ENCODE measurements around the gene ATAD5.
A peak's percentile ranks its signal among the peaks of the same experiment; 100 is the strongest.

The ATAD5 gene

GRCh38 chr17:30886187-30886586, 54.4 kb downstream of the ATAD5 start:
- peaks cover 52% of the 10 kb centered on the region for H3K36me3 ChIP-seq
- H3K9me3 ChIP-seq (ENCODE audit: severe bottlenecking), result no peaks in the 10 kb centered on the region
- no peak overlapping the region for H3K4me3 ChIP-seq (ENCODE audit: low read depth, low read length)
- TF ChIP-seq CTCF (IDR thresholded peaks at IDR 0.05; ENCODE audit: low read depth, low read length), result no peak
- DNase-seq, result no peak
- H3K27me3 ChIP-seq (ENCODE audit: insufficient read depth, low read depth, severe bottlenecking), result no peaks in the 10 kb centered on the region
- H3K27ac ChIP-seq, result no peak overlapping the region

GRCh38 chr17:30894236-30894635, 62.5 kb downstream of the ATAD5 start:
- no peak for DNase-seq
- no peak for TF ChIP-seq CTCF (IDR thresholded peaks at IDR 0.05; ENCODE audit: low read depth, low read length)
- H3K27ac ChIP-seq, result no peak overlapping the region
- peaks cover 72% of the 10 kb centered on the region for H3K36me3 ChIP-seq
- H3K9me3 ChIP-seq (ENCODE audit: severe bottlenecking), result no peaks in the 10 kb centered on the region
- no peaks in the 10 kb centered on the region for H3K27me3 ChIP-seq (ENCODE audit: insufficient read depth, low read depth, severe bottlenecking)
- H3K4me3 ChIP-seq (ENCODE audit: low read depth, low read length), result no peak overlapping the region

DNA sequence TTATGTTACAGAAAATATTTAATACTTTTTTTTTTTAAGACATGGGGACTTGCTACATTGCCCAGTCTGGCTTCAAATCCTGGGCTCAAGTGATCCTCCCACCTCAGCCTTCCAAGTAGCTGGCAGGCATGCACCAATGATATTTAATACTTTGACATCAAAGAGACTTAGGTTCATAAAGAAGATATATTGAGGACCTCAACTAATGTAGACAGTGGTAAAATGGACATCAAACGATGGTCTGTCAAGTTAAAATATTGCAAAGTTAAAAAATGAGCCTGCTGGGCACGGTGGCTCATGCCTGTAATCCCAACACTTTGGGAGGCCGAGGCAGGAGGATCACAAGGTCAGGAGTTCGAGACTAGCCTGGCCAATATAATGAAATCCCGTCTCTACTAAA, 65.5 kb downstream of the ATAD5 start:
- H3K27me3 ChIP-seq (ENCODE audit: insufficient read depth, low read depth, severe bottlenecking), result no peaks in the 10 kb centered on the region
- H3K36me3 ChIP-seq, result peaks cover 75% of the 10 kb centered on the region
- no peaks in the 10 kb centered on the region for H3K9me3 ChIP-seq (ENCODE audit: severe bottlenecking)
- no peak for TF ChIP-seq CTCF (IDR thresholded peaks at IDR 0.05; ENCODE audit: low read depth, low read length)
- DNase-seq, result no peak
- H3K4me3 ChIP-seq (ENCODE audit: low read depth, low read length), result no peak overlapping the region
- H3K27ac ChIP-seq, result no peak overlapping the region

DNA sequence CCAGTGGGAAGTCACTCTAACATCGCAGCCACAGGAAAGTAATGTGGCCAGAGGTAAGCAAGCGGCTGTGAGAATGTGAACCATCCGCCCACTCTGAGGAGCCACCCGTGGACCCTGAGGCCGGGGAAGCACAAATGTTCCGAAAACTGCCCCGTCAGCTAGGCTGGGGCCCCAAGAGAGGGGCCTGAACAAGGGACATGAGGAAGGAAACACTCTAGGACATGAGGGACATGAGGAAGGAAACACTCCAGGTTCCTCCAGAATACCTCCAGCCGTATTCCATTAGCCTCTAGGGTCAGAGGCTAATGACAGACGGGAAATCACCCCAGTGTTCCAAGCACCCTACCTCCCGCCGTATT, 74.0 kb downstream of the ATAD5 start:
- H3K27me3 ChIP-seq (ENCODE audit: insufficient read depth, low read depth, severe bottlenecking), result no peaks in the 10 kb centered on the region
- peak overlapping the region; percentile 81 for H3K4me3 ChIP-seq (ENCODE audit: low read depth, low read length)
- peak overlapping the region; percentile 93 for H3K27ac ChIP-seq
- H3K9me3 ChIP-seq (ENCODE audit: severe bottlenecking), result no peaks in the 10 kb centered on the region
- peaks cover 21% of the 10 kb centered on the region for H3K36me3 ChIP-seq
- no peak for TF ChIP-seq CTCF (IDR thresholded peaks at IDR 0.05; ENCODE audit: low read depth, low read length)
- no peak for DNase-seq

- H3K9me3 ChIP-seq (ENCODE audit: severe bottlenecking), result no peaks in the 10 kb centered on the region
- peak within 1 kb of the TSS; percentile 81 for H3K4me3 ChIP-seq (ENCODE audit: low read depth, low read length)
- H3K27me3 ChIP-seq (ENCODE audit: insufficient read depth, low read depth, severe bottlenecking), result no peaks in the 10 kb centered on the region
- peaks cover 18% of the 10 kb centered on the region for H3K36me3 ChIP-seq
- TF ChIP-seq CTCF (IDR thresholded peaks at IDR 0.05; ENCODE audit: low read depth, low read length), result no peak
- peak; percentile 93 for DNase-seq
- peak within 1 kb of the TSS; percentile 93 for H3K27ac ChIP-seq
Measured at GRCh38 chr17:30906101-30906911, 74.5 kb downstream of the ATAD5 start, which contains the start of gene TEFM. TSS of gene TEFM (minus strand) at chr17:30906238. CDS start at chr17:30906198, 40 bp downstream.

Measured in WERI-Rb-1 (cell line).